H9 (cell line): Measurements from ENCODE around the gene ATP6V1D. TPM values are rescaled to one million over a fixed set of nuclear protein-coding genes. Genes with fewer than 3 reads are reported as not detected.

Experiments used
- DNase-seq: peaks from one replicate; pipeline ENCODE4 v3.0.0-alpha.2; 2017
- H2AFZ ChIP-seq: one replicate; pipeline ENCODE4 v1.6.1; 2013; ENCODE audit warnings: mild to moderate bottlenecking, low read length, control low read depth, moderate library complexity
- H2AK5ac ChIP-seq: 2 replicates; pipeline ENCODE4 v1.6.1; 2013; ENCODE audit warnings: low read length, control low read depth, mixed read lengths; ENCODE audit not compliant: insufficient read length
- H2BK120ac ChIP-seq: one replicate; pipeline ENCODE4 v1.6.1; 2013; ENCODE audit warnings: low read depth, mild to moderate bottlenecking, low read length, control low read depth, inconsistent platforms; ENCODE audit not compliant: poor library complexity, severe bottlenecking
- H2BK12ac ChIP-seq: 2 replicates; pipeline ENCODE4 v1.6.1; 2013; ENCODE audit warnings: low read length, control low read depth, mixed read lengths, low read depth; ENCODE audit not compliant: insufficient read length
- H2BK15ac ChIP-seq: 2 replicates; pipeline ENCODE4 v1.6.1; 2013; ENCODE audit warnings: low read depth, low read length, control low read depth
- H2BK20ac ChIP-seq: one replicate; pipeline ENCODE4 v1.6.1; 2013; ENCODE audit warnings: low read depth, mild to moderate bottlenecking, low read length, control low read depth, inconsistent platforms; ENCODE audit not compliant: poor library complexity, severe bottlenecking
- H2BK5ac ChIP-seq: 2 replicates; pipeline ENCODE4 v1.6.1; 2013; ENCODE audit warnings: low read length, control low read depth, mixed read lengths; ENCODE audit not compliant: insufficient read length
- H3K14ac ChIP-seq: 2 replicates; pipeline ENCODE4 v1.6.1; 2013; ENCODE audit warnings: low read length, control low read depth; ENCODE audit not compliant: insufficient read depth
- H3K18ac ChIP-seq: 2 replicates; pipeline ENCODE4 v1.6.1; 2013; ENCODE audit warnings: low read depth, mild to moderate bottlenecking, mixed read lengths, low read length, control low read depth; ENCODE audit not compliant: insufficient read length
- H3K23ac ChIP-seq: 2 replicates; pipeline ENCODE4 v1.6.1; 2013; ENCODE audit warnings: low read length, control low read depth, mixed read lengths, low read depth; ENCODE audit not compliant: insufficient read length
- H3K23me2 ChIP-seq: 2 replicates; pipeline ENCODE4 v1.6.1; 2013; ENCODE audit warnings: low read depth, mild to moderate bottlenecking, mixed read lengths, low read length, control low read depth; ENCODE audit not compliant: insufficient read length, poor library complexity, severe bottlenecking
- H3K27ac ChIP-seq: 2 replicates; pipeline ENCODE4 v1.5.1; 2013; ENCODE audit warnings: low read length, control low read depth, mixed read lengths, low read depth; ENCODE audit not compliant: insufficient read length
- H3K27me3 ChIP-seq: 2 replicates; pipeline ENCODE4 v1.6.1; 2013; ENCODE audit warnings: low read length, control low read depth, inconsistent platforms; ENCODE audit not compliant: insufficient read depth
- H3K4ac ChIP-seq: 2 replicates; pipeline ENCODE4 v1.6.1; 2013; ENCODE audit warnings: low read depth, mild to moderate bottlenecking, control low read depth, inconsistent platforms, low read length, moderate library complexity
- H3K4me1 ChIP-seq: 2 replicates; pipeline ENCODE4 v1.6.1; 2013; ENCODE audit warnings: low read length, control low read depth, inconsistent platforms; ENCODE audit not compliant: insufficient read depth
- H3K4me2 ChIP-seq: 2 replicates; pipeline ENCODE4 v1.6.1; 2013; ENCODE audit warnings: low read length, control low read depth, mixed read lengths; ENCODE audit not compliant: insufficient read length, insufficient read depth
- H3K56ac ChIP-seq: 2 replicates; pipeline ENCODE4 v1.6.1; 2013; ENCODE audit warnings: low read depth, mild to moderate bottlenecking, mixed read lengths, low read length, control low read depth; ENCODE audit not compliant: insufficient read length
- H3K79me1 ChIP-seq: 2 replicates; pipeline ENCODE4 v1.6.1; 2013; ENCODE audit warnings: low read depth, mild to moderate bottlenecking, moderate library complexity, low read length, control low read depth, inconsistent platforms; ENCODE audit not compliant: insufficient read depth, poor library complexity, severe bottlenecking
- H3K79me2 ChIP-seq: 2 replicates; pipeline ENCODE4 v1.6.1; 2013; ENCODE audit warnings: low read length, control low read depth, inconsistent platforms; ENCODE audit not compliant: insufficient read depth
- H3K9ac ChIP-seq: 2 replicates; pipeline ENCODE4 v1.6.1; 2013; ENCODE audit warnings: low read length, control low read depth, mixed read lengths; ENCODE audit not compliant: insufficient read length; ENCODE audit errors: extremely low read depth
- H3K9me3 ChIP-seq: one replicate; pipeline ENCODE4 v1.6.1; 2013; ENCODE audit warnings: low read depth, low read length, inconsistent platforms; ENCODE audit not compliant: control insufficient read depth
- H3T11ph ChIP-seq: one replicate; pipeline ENCODE4 v1.6.1; 2013; ENCODE audit warnings: mild to moderate bottlenecking, low read length, control low read depth, inconsistent platforms
- H4K20me1 ChIP-seq: one replicate; pipeline ENCODE4 v1.6.1; 2013; ENCODE audit not compliant: control insufficient read depth, insufficient read length, insufficient read depth
- H4K5ac ChIP-seq: 2 replicates; pipeline ENCODE4 v1.6.1; 2013; ENCODE audit warnings: low read depth, mild to moderate bottlenecking, mixed read lengths, low read length, control low read depth; ENCODE audit not compliant: insufficient read length
- H4K8ac ChIP-seq: replicated peaks from 2 replicates; pipeline ENCODE4 v1.6.1; 2013; ENCODE audit warnings: low read length, control low read depth, mixed read lengths, low read depth; ENCODE audit not compliant: insufficient read length
- H4K91ac ChIP-seq: 2 replicates; pipeline ENCODE4 v1.6.1; 2013; ENCODE audit warnings: low read depth, mild to moderate bottlenecking, moderate library complexity, mixed read lengths, low read length, control low read depth; ENCODE audit not compliant: insufficient read length
- H3K27ac Mint-ChIP-seq, 3 experiments: 2 replicates in 2 of 3; 3 replicates in 1 of 3; pipeline ENCODE4 v1.8.0; 2020 to 2021; ENCODE audit warnings: mixed read lengths in 3 of 3, mild to moderate bottlenecking in 1 of 3, moderate library complexity in 1 of 3
- H3K27me3 Mint-ChIP-seq: 2 replicates; pipeline ENCODE4 v1.8.0; 2021; ENCODE audit warnings: low read depth, mild to moderate bottlenecking, moderate library complexity, mixed read lengths
- H3K36me3 Mint-ChIP-seq, 3 experiments: 2 replicates in 2 of 3; 3 replicates in 1 of 3; pipeline ENCODE4 v1.8.0; 2020 to 2021; ENCODE audit warnings: low read depth in 3 of 3, mixed read lengths in 3 of 3; ENCODE audit not compliant: insufficient read depth in 1 of 3
- H3K4me1 Mint-ChIP-seq, 2 experiments: 2 replicates each; pipeline ENCODE4 v1.8.0; 2020; ENCODE audit warnings: mixed read lengths in 2 of 2
- H3K4me3 Mint-ChIP-seq, 2 experiments: 2 replicates in 1 of 2; 3 replicates in 1 of 2; pipeline ENCODE4 v1.8.0; 2020 to 2021; ENCODE audit warnings: mild to moderate bottlenecking in 2 of 2, mixed read lengths in 2 of 2, moderate library complexity in 1 of 2
- H3K9me3 Mint-ChIP-seq, 2 experiments: 2 replicates in 1 of 2; 3 replicates in 1 of 2; pipeline ENCODE4 v1.8.0; 2020; ENCODE audit warnings: mild to moderate bottlenecking in 2 of 2, mixed read lengths in 2 of 2, moderate library complexity in 1 of 2
- CTCF ChIP-seq: fragments of 200-600 bp; sonication (generic); conservative IDR thresholded peaks from 3 replicates; pipeline ENCODE4 v1.8.0; 2021; ENCODE audit warnings: antibody characterized with exemption, mild to moderate bottlenecking
- WGBS: extraction: QIAGEN DNeasy Blood & Tissue Kit; methylation state at CpG from one replicate; pipeline ENCODE4 v1.1.7; 2013; ENCODE audit warnings: missing lambda C conversion rate, low lambda C conversion rate, mixed read lengths; ENCODE audit not compliant: insufficient read length; ENCODE audit errors: extremely low coverage; 5-methylcytosine and 5-hydroxymethylcytosine counted together
- total RNA-seq: library from RNA; stranded (reverse); gene quantifications from 2 replicates; pipeline ENCODE4 v1.2.1, GENCODE V29; 2021

The ATP6V1D gene
- total RNA-seq, 1 experiment from 2014 or later: 85.7 TPM

DNA sequence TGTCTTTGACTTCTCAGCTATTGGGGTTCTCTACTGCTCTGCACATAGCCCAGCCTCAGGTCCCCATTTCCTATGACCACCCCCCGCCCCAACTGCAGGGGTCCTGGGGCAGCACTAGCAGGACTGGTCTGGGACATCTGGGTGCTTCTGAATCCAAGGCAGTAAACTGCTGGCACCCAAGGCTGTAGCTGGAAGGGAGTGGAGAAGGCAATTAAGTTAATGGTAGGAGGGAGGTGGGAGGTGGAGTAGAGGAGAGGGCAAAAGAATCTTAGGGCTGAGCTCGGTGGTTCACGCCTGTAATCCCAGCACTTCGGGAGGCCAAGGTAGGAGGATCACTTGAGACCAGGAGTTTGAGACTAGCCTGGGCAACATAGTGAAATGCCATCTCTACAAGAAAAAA, 40.8 kb upstream of the ATP6V1D start:
- H3K27me3 Mint-ChIP-seq: peaks cover 2% of the 10 kb centered on the region; the same call in 1 of the 2 replicates
- H2AK5ac ChIP-seq: no peak overlapping the region
- no peak overlapping the region for H4K8ac ChIP-seq
- DNase-seq: no peak
- H2AFZ ChIP-seq: no peak overlapping the region
- no CpG with 5 or more reads among the region's 4 CpGs for WGBS
- H3K79me2 ChIP-seq: no peaks in the 10 kb centered on the region
- H3K9ac ChIP-seq: no peak overlapping the region
- peaks cover 0 to 3% of the 10 kb centered on the region in 2 experiments; a peak in 1 of 5 replicates for H3K9me3 Mint-ChIP-seq
- H2BK15ac ChIP-seq: no peak overlapping the region
- H3K9me3 ChIP-seq: no peaks in the 10 kb centered on the region
- no peaks in the 10 kb centered on the region for H3K27me3 ChIP-seq
- no peak overlapping the region for H3K56ac ChIP-seq
- peaks cover 5 to 6% of the 10 kb centered on the region in 2 experiments for H3K4me1 Mint-ChIP-seq
- H3K27ac ChIP-seq: no peak overlapping the region
- no peak overlapping the region for H4K91ac ChIP-seq
- no peak overlapping the region for H2BK120ac ChIP-seq
- H2BK5ac ChIP-seq: no peak overlapping the region
- no peak overlapping the region for H2BK20ac ChIP-seq
- H2BK12ac ChIP-seq: no peak overlapping the region
- TF ChIP-seq CTCF: no peak
- no peak overlapping the region for H3K27ac Mint-ChIP-seq
- no peak overlapping the region for H3K4me2 ChIP-seq
- no peak overlapping the region for H3T11ph ChIP-seq
- no peak overlapping the region; the same call in 1 of the 2 replicates for H3K14ac ChIP-seq
- H3K79me1 ChIP-seq: no peaks in the 10 kb centered on the region
- H3K23me2 ChIP-seq: no peaks in the 10 kb centered on the region
- no peak overlapping the region for H3K4me3 Mint-ChIP-seq
- H4K5ac ChIP-seq: no peak overlapping the region
- H4K20me1 ChIP-seq: no peaks in the 10 kb centered on the region
- H3K4ac ChIP-seq: no peak overlapping the region
- no peak overlapping the region for H3K23ac ChIP-seq
- no peaks in the 10 kb centered on the region; the same call in 1 of the 2 replicates for H3K4me1 ChIP-seq
- H3K18ac ChIP-seq: no peak overlapping the region
- H3K36me3 Mint-ChIP-seq: no peaks in the 10 kb centered on the region
